Neural cell (in vitro differentiated cells): ENCODE measurements around the gene EXO1. TPM values are rescaled to one million over a fixed set of nuclear protein-coding genes. Genes with fewer than 3 reads are reported as not detected.

Experiments
- H2AFZ ChIP-seq: fragments of 200-600, 300-800 bp; sonication (generic), shearing (Covaris generic); 2 replicates; pipeline ENCODE4 v1.6.0; 2014; ENCODE audit warnings: low read depth, mild to moderate bottlenecking, antibody characterized with exemption, low read length, moderate library complexity
- H3F3A ChIP-seq: fragments of 200-600 bp; shearing (Covaris generic); 2 replicates; pipeline ENCODE4 v1.6.1; 2016; ENCODE audit warnings: mild to moderate bottlenecking, moderate library complexity, mixed read lengths, antibody characterized with exemption, low read length; ENCODE audit not compliant: insufficient read depth, poor library complexity, severe bottlenecking
- H3K27ac ChIP-seq: fragments of 200-600, 300-800 bp; sonication (generic), shearing (Covaris generic); 2 replicates; pipeline ENCODE4 v1.5.1; 2014; ENCODE audit warnings: mild to moderate bottlenecking, low read length, moderate library complexity
- H3K27me3 ChIP-seq: fragments of 300-800, 200-600 bp; sonication (generic), shearing (Covaris generic); 2 replicates; pipeline ENCODE4 v1.6.0; 2014; ENCODE audit warnings: mild to moderate bottlenecking, low read depth, low read length, moderate library complexity; ENCODE audit not compliant: insufficient read depth
- H3K36me3 ChIP-seq: fragments of 300-800, 200-600 bp; sonication (generic), shearing (Covaris generic); 2 replicates; pipeline ENCODE4 v1.5.1; 2014; ENCODE audit warnings: mild to moderate bottlenecking, antibody characterized with exemption, low read length, moderate library complexity; ENCODE audit not compliant: insufficient read depth
- H3K4me2 ChIP-seq: fragments of 300-800, 200-600 bp; sonication (generic), shearing (Covaris generic); 2 replicates; pipeline ENCODE4 v1.6.0; 2014; ENCODE audit warnings: mild to moderate bottlenecking, low read length
- H3K4me3 ChIP-seq: fragments of 300-800, 200-600 bp; sonication (generic), shearing (Covaris generic); 2 replicates; pipeline ENCODE4 v1.5.1; 2014; ENCODE audit warnings: mild to moderate bottlenecking, low read length, moderate library complexity
- H3K79me2 ChIP-seq: fragments of 200-600 bp; shearing (Covaris generic); replicated peaks from 2 replicates; pipeline ENCODE4 v1.6.0; 2014; ENCODE audit warnings: mild to moderate bottlenecking, low read length, moderate library complexity; ENCODE audit not compliant: insufficient read depth
- H3K9ac ChIP-seq: fragments of 300-800, 200-600 bp; sonication (generic), shearing (Covaris generic); 2 replicates; pipeline ENCODE4 v1.6.1; 2016; ENCODE audit warnings: mild to moderate bottlenecking, low read length, mixed read lengths
- H3K9me2 ChIP-seq: fragments of 200-600 bp; shearing (Covaris generic); 2 replicates; pipeline ENCODE4 v1.6.1; 2016; ENCODE audit warnings: mild to moderate bottlenecking, low read length, mixed read lengths; ENCODE audit not compliant: insufficient read depth
- H3K9me3 ChIP-seq: fragments of 200-600, 300-800 bp; sonication (generic), shearing (Covaris generic); 2 replicates; pipeline ENCODE4 v1.6.1; 2016; ENCODE audit warnings: mild to moderate bottlenecking, mixed run types, low read length, moderate library complexity, mixed read lengths
- H4K20me1 ChIP-seq: fragments of 200-600 bp; shearing (Covaris generic); 2 replicates; pipeline ENCODE4 v1.6.1; 2016; ENCODE audit warnings: mild to moderate bottlenecking, mixed run types; ENCODE audit not compliant: insufficient read depth
- CTCF ChIP-seq: fragments of 450-650 bp; IDR thresholded peaks from 2 replicates; pipeline ENCODE4 v1.5.1; 2014; ENCODE audit warnings: antibody characterized with exemption, mild to moderate bottlenecking, moderate library complexity; ENCODE audit not compliant: poor library complexity, severe bottlenecking
- EP300 ChIP-seq: fragments of 450-650 bp; conservative IDR thresholded peaks from 2 replicates; pipeline ENCODE4 v1.6.1; 2014; ENCODE audit warnings: antibody characterized with exemption, mild to moderate bottlenecking, moderate library complexity; ENCODE audit not compliant: poor library complexity, severe bottlenecking
- EZH2 ChIP-seq: fragments of 200-600, 300-800 bp; shearing (Covaris generic), sonication (generic); IDR thresholded peaks from 2 replicates; pipeline ENCODE4 v1.6.1; 2014; ENCODE audit warnings: antibody characterized with exemption, low read length, borderline replicate concordance, mild to moderate bottlenecking; ENCODE audit not compliant: insufficient read depth, poor library complexity, severe bottlenecking
- MXI1 ChIP-seq: fragments of 450-650 bp; conservative IDR thresholded peaks from 2 replicates; pipeline ENCODE4 v1.6.1; 2014; ENCODE audit warnings: antibody characterized with exemption, mild to moderate bottlenecking; ENCODE audit not compliant: poor library complexity, severe bottlenecking
- POLR2AphosphoS5 ChIP-seq: IDR thresholded peaks from 2 replicates; pipeline ENCODE4 v1.6.1; 2012
- SMC3 ChIP-seq: fragments of 450-650 bp; conservative IDR thresholded peaks from 2 replicates; pipeline ENCODE4 v1.6.1; 2014; ENCODE audit warnings: antibody characterized with exemption, mild to moderate bottlenecking, moderate library complexity; ENCODE audit not compliant: poor library complexity
- TAF1 ChIP-seq: IDR thresholded peaks from 2 replicates; pipeline ENCODE4 v1.6.1; 2012; ENCODE audit warnings: low read depth
- polyA plus RNA-seq: library from polyadenylated mRNA; depleted of rRNA; stranded (reverse); fragments of >200 nt; gene quantifications from 2 replicates; pipeline ENCODE4 v1.2.3, GENCODE V29; 2014
- TF ChIP-seq, protein P1 (sequence below): IDR thresholded peaks from 2 replicates; pipeline ENCODE4 v1.6.1; 2012; ENCODE audit warnings: borderline replicate concordance

The EXO1 gene
- polyA plus RNA-seq, 1 donor from 2014 or later: 0.92 TPM

DNA sequence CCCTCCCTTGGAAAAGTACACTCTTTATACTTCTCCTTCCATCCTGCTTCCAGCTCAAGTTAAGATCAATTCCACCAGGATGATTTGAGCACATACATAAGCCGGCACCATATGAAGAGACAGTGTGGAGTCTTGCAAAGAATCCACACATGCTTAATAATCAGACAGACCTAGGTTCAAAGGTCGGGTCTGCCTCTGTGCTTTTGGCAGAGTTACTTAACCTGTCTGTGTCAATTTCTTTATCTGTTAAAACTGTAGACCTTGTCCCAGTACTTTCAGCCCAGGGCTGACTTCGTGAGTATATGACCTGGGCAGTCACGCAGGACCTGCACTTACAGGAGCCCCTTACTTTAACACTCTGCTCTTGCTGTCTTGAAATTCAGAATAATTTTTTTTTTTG is 79.3 kb downstream of the EXO1 start:
- Histone ChIP-seq H3K27ac (no peak overlapping the region), H2AFZ (no peak overlapping the region), H3K9me3 (no peaks in the 10 kb centered on the region), H3K4me3 (no peak overlapping the region), H3K4me2 (no peak overlapping the region), H3K79me2 (no peaks in the 10 kb centered on the region), H3K27me3 (no peaks in the 10 kb centered on the region), H3F3A (no peaks in the 10 kb centered on the region), H4K20me1 (no peaks in the 10 kb centered on the region), H3K36me3 (no peaks in the 10 kb centered on the region), H3K9ac (no peak overlapping the region), H3K9me2 (no peaks in the 10 kb centered on the region)
- no peak for TF ChIP-seq POLR2AphosphoS5
- TF ChIP-seq EZH2: no peak

DNA sequence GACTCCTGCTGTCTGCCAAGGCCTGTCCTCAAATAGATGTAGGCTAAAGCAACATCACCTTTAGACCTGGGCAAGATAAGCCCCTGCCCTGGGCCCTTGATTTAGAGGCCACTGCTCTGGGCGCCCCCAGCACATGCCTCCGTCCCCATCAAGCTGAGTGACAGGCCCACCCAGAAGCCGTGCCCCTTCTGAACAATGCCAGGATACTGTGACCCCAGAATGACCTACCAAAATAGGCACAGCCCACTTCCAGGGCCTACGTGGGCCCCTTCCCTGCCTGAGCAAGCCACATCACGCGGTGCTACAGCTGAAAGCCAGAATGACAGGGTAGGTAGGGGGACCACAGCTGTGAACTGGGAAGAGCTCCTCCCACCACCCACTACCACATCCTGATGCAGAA is 84.8 kb downstream of the EXO1 start:
- no peaks in the 10 kb centered on the region for H3K9me3 ChIP-seq
- H4K20me1 ChIP-seq: no peaks in the 10 kb centered on the region
- H3K9me2 ChIP-seq: no peaks in the 10 kb centered on the region
- no peaks in the 10 kb centered on the region for H3K36me3 ChIP-seq
- no peak overlapping the region for H3K4me3 ChIP-seq
- H3K27me3 ChIP-seq: no peaks in the 10 kb centered on the region
- H3F3A ChIP-seq: no peaks in the 10 kb centered on the region
- H2AFZ ChIP-seq: no peak overlapping the region
- H3K9ac ChIP-seq: no peak overlapping the region
- TF ChIP-seq TAF1 (no peak), EZH2 (no peak), EP300 (no peak), MXI1 (no peak), SMC3 (no peak)
- TF ChIP-seq, protein P1, sequence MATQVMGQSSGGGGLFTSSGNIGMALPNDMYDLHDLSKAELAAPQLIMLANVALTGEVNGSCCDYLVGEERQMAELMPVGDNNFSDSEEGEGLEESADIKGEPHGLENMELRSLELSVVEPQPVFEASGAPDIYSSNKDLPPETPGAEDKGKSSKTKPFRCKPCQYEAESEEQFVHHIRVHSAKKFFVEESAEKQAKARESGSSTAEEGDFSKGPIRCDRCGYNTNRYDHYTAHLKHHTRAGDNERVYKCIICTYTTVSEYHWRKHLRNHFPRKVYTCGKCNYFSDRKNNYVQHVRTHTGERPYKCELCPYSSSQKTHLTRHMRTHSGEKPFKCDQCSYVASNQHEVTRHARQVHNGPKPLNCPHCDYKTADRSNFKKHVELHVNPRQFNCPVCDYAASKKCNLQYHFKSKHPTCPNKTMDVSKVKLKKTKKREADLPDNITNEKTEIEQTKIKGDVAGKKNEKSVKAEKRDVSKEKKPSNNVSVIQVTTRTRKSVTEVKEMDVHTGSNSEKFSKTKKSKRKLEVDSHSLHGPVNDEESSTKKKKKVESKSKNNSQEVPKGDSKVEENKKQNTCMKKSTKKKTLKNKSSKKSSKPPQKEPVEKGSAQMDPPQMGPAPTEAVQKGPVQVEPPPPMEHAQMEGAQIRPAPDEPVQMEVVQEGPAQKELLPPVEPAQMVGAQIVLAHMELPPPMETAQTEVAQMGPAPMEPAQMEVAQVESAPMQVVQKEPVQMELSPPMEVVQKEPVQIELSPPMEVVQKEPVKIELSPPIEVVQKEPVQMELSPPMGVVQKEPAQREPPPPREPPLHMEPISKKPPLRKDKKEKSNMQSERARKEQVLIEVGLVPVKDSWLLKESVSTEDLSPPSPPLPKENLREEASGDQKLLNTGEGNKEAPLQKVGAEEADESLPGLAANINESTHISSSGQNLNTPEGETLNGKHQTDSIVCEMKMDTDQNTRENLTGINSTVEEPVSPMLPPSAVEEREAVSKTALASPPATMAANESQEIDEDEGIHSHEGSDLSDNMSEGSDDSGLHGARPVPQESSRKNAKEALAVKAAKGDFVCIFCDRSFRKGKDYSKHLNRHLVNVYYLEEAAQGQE: no peak
- no peaks in the 10 kb centered on the region for H3K79me2 ChIP-seq
- H3K27ac ChIP-seq: no peak overlapping the region
- H3K4me2 ChIP-seq: no peak overlapping the region

DNA sequence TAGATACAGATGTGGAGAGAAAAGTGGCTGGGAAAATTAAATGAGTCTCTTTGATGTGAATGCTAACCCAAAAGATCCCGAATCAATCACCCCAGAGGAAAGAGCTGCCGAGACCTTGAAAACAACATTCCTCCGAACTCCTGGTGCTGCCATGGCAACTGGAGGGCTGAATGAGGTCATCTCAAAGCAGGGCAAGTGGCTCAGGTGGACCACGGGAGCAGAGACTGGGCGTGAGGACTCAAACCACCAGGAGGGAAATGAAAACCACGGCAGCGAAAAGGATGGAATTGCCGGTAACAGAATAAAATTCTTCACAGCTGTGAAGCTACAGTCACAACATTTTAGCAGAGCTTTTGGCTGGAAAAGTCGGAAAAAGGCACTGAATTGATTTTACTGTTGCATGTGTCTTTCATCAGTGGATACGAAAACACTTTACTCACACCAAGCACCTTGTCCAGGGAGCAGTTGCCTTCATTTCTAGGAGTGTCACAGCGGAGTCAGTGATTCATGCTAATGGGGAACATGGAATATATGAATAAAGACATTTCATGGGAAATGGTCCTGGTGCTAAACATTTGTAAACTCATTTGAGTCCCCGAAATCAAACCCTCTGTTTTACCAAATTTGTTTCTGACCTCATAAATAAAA is 86.3 kb downstream of the EXO1 start:
- Histone ChIP-seq H3K79me2 (no peaks in the 10 kb centered on the region), H4K20me1 (no peaks in the 10 kb centered on the region), H3K4me3 (no peak overlapping the region), H2AFZ (no peak overlapping the region), H3F3A (no peaks in the 10 kb centered on the region), H3K9me2 (no peaks in the 10 kb centered on the region), H3K36me3 (no peaks in the 10 kb centered on the region), H3K4me2 (no peak overlapping the region), H3K9ac (no peak overlapping the region), H3K27ac (no peak overlapping the region), H3K9me3 (no peaks in the 10 kb centered on the region), H3K27me3 (no peaks in the 10 kb centered on the region)
- TF ChIP-seq TAF1: no peak
- no peak for TF ChIP-seq EP300
- no peak for TF ChIP-seq SMC3
- no peak for TF ChIP-seq POLR2AphosphoS5
- no peak for TF ChIP-seq EZH2
- no peak for TF ChIP-seq CTCF
- TF ChIP-seq, protein P1: no peak
- no peak for TF ChIP-seq MXI1
